Rectal smooth muscle tissue (tissue), 1 donor: ENCODE results near the gene LHX5.
A peak's percentile ranks its signal among the peaks of the same experiment; 100 is the strongest.

Source experiments
- H3K27ac ChIP-seq: one replicate; pipeline ENCODE4 v1.7.0; 2013; ENCODE audit warnings: low read depth, low read length, inconsistent platforms
- H3K27me3 ChIP-seq: one replicate; pipeline ENCODE4 v1.7.0; 2013; ENCODE audit warnings: low read length; ENCODE audit not compliant: control insufficient read depth, insufficient read depth
- H3K36me3 ChIP-seq: one replicate; pipeline ENCODE4 v1.7.0; 2013; ENCODE audit warnings: low read length; ENCODE audit not compliant: control insufficient read depth, insufficient read depth
- H3K4me1 ChIP-seq: one replicate; pipeline ENCODE4 v1.7.0; 2013; ENCODE audit warnings: low read length; ENCODE audit not compliant: control insufficient read depth, insufficient read depth
- H3K4me3 ChIP-seq: one replicate; pipeline ENCODE4 v1.7.0; 2013; ENCODE audit warnings: low read length
- H3K9ac ChIP-seq: one replicate; pipeline ENCODE4 v1.7.0; 2013; ENCODE audit warnings: low read length

LHX5 gene

DNA sequence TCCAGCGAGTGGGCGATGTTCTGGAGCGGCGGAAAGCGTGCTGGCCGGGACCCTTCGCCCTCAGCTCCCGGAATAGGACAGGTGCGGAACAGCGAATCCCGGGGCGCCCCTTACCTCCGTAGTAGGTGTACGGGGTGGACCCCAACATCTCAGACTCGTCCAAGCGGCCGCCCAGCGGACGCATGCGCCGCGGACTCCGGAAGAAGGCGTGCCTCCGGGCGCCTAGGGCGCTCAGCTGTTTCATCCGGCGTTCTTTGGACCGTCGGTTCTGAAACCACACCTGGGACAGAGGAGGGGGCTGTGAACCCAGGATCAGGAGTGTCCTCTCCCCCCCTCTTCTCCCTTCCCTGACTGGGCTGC, 4.5 kb downstream of the LHX5 start:
- Histone ChIP-seq H3K36me3 (no peaks in the 10 kb centered on the region), H3K27me3 (peaks cover 64% of the 10 kb centered on the region), H3K27ac (no peak overlapping the region), H3K4me1 (no peaks in the 10 kb centered on the region), H3K4me3 (peak overlapping the region; percentile 19), H3K9ac (no peak overlapping the region)

DNA sequence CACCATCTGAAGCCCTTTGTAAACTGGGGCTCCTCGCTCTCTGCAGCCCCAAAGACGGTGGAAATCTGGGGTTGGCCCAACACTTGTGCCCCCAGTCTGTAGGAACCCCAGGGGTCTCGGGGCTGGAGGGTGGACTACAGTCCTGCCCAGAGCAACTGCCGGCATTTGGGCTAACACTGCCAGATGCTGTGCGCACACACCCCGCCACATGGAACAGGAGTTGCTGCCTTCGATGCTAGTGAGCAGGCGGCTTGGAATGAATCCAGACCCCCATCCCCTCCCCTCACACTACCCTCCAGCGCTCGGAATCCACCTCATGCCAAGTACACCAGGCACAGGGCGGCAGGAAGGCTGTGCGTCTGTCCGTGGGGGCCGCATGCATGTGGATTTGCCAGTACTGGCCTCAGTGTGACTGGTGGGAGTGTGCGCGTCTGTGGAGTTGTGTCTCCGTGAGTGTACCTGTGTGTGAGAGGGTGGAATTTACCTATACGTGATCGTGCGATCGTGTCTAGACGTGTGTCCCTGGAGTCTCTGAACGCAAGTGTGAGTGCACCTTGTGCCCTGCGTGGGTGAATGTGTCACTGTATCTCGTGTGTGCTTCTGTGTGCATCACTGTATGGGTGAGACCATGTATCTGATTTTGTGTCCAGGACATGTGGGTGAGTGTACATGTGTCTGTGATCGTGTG, 5.1 kb downstream of the LHX5 start:
- Histone ChIP-seq H3K27ac (no peak overlapping the region), H3K4me3 (peak overlapping the region; percentile 19), H3K4me1 (no peaks in the 10 kb centered on the region), H3K36me3 (no peaks in the 10 kb centered on the region), H3K27me3 (peaks cover 64% of the 10 kb centered on the region), H3K9ac (no peak overlapping the region)

DNA sequence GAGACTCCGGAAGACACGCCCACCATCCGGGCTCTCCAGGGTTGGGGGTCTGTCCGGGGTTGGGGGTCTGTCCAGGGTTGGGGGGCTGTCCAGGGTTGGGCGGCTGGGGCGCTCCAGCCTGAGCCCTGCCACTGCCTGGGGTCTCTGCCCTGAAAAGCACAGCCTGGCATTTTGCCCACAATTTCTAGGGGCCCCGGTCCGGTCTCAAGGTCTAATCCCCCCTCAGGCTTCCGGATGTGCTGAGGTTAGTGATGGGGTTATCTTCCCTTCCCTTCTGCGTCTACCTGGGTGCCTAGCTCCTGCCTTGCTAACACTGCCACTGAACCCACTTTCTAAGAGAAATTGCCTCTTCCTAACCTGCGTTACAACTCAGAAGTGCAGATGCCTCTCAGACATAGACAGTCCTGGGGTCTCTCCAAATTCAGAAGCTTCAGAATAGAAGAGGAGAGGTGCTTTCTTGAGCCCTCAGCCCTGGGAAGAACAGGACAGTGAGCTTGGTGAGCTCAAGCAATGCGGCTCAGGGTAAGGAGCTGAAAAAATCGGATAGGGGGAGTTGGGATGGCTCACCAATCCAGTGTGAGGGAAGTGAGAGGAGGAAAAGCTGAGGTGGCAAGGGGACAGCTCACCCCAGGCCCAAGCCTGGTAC, 5.7 kb downstream of the LHX5 start:
- Histone ChIP-seq H3K9ac (no peak overlapping the region), H3K4me1 (no peaks in the 10 kb centered on the region), H3K27me3 (peaks cover 64% of the 10 kb centered on the region), H3K4me3 (no peak overlapping the region), H3K27ac (no peak overlapping the region), H3K36me3 (no peaks in the 10 kb centered on the region)

DNA sequence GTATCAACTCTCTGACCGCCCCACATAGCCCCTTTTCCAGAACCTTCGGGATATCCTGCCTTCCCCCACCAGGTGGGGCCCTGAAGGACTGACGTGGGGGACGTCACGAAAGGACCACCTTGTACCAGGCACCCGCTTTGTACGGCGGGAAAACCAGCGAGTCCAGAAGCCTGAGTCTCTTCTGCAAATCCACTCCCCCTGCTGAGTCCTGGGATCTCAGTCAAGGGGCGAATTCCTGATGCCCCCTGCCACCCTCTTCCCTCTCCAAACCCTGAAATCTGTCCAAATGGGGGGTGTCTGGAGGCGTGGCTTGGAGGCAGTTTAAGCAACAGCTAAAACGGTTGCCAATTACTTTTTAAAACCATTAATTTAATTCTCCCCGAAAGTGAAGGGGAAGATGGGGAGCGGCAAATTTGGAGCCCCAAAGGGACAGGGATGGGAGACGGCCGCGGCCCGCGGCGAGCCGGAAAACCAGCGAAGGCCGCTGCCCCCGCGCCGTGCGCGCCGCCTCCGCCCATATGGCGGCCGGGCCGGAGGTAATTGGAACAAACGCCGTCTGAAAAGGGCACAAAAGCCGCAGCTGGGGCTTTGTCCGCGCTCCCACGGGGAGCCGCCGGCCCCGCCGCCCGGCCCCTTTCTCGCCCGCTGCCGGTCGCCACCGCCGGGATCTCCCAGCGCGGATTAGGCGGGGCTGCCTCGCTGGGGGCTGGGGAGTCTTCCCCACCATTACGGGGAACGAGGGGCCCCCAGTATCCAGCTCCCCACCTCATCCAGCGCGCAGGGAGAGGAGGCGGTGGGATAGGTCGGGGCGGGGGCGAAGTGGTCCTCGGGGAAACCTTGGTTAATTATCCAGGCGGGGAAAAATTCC, 6.6 kb downstream of the LHX5 start:
- Histone ChIP-seq H3K36me3 (no peaks in the 10 kb centered on the region), H3K27me3 (peaks cover 57% of the 10 kb centered on the region), H3K9ac (no peak overlapping the region), H3K27ac (no peak overlapping the region), H3K4me3 (no peak overlapping the region), H3K4me1 (no peaks in the 10 kb centered on the region)

DNA sequence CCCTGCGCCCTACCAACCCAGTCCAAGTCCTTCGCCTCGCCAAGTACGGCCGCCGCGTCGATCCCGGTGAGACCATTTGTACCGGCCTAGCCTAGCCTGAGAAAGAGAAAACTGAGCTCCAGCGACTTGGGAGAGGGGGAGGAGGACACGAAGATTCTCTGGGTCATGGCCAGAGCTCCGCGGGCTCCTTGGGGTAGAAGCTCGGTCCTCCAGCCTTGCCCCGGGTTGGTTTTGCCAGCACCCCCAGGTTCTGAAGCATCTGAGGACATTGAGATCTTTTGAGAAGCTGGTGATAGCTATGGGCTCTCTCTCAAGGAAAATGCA, 7.3 kb downstream of the LHX5 start:
- Histone ChIP-seq H3K9ac (no peak overlapping the region), H3K4me1 (no peaks in the 10 kb centered on the region), H3K27ac (no peak overlapping the region), H3K36me3 (no peaks in the 10 kb centered on the region), H3K4me3 (no peak overlapping the region), H3K27me3 (peaks cover 56% of the 10 kb centered on the region)

DNA sequence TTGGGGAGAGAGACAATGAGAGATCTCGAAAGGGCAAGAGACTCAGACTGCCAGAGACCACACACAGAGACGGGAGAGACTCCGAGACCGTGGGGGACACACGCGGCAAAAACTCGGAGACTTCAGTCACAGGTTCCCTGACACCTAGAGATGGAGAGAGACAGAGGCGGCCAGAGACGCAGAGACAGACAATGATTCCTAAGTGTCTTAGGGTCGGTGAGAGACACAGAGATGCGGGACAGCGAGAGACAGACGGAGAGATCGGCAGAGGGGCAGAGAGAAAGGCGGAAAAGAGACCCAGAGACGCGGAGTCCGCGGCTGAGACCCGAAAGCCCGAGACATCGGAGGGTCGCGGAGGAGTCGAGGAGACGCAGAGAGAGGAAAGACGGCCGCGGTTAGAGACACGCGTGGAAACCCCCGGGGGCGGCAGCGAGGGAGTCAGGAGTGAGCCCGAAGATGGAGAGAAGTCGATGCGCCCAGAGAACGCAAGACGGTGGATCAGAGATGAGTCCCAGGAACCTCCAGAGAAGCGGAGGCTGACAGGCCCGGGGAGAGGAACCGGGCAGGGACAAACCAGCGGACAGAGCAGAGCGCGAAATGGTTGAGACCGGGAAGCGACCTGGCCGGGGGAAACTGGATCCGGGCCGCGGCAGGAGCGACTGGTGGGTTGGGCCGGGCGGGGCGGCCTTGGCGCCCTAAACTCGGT, 7.8 kb downstream of the LHX5 start:
- Histone ChIP-seq H3K36me3 (no peaks in the 10 kb centered on the region), H3K4me1 (no peaks in the 10 kb centered on the region), H3K4me3 (peak overlapping the region; percentile 2), H3K9ac (no peak overlapping the region), H3K27ac (no peak overlapping the region), H3K27me3 (peaks cover 58% of the 10 kb centered on the region)

DNA sequence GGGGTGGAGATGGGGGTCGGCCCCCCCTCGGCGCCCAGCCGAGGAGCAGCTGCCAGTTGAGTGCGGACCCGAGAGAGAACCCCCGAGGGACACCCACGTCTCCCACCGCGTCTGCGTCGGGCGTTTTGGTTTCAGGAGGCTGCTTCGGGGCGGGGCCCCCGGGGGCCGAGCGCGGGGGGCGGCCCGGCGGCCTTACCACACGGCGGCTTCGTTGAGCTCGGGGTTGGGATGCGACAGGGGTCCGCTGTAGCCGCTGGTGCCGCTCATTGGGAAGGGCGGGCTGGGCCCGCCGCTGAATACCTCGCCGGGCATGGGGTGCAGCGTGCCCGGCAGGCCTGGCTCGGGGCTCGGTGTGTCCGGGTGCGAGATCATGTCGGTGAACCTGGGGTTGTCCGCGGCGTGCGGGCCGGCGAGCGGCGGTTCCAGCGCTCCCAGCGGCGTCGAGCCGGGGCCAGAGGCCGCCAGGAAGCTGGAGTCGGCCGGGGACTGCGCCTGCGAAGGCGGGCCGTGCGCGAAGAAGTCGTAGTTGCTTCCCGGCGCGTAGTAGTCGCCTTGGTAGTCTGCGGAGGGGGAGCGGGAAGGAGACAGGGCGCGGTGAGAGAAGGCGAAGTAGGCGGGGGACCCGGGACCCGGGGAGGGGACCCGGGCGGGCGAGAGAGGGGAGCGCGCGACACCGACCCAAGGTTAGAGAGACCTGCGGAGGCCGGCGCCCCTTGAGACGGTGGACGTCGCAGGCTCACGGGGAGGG, 8.5 kb downstream of the LHX5 start:
- H3K4me3 ChIP-seq, result peak overlapping the region; percentile 36
- H3K36me3 ChIP-seq, result no peaks in the 10 kb centered on the region
- H3K9ac ChIP-seq, result no peak overlapping the region
- H3K27ac ChIP-seq, result no peak overlapping the region
- peaks cover 56% of the 10 kb centered on the region for H3K27me3 ChIP-seq
- no peaks in the 10 kb centered on the region for H3K4me1 ChIP-seq

DNA sequence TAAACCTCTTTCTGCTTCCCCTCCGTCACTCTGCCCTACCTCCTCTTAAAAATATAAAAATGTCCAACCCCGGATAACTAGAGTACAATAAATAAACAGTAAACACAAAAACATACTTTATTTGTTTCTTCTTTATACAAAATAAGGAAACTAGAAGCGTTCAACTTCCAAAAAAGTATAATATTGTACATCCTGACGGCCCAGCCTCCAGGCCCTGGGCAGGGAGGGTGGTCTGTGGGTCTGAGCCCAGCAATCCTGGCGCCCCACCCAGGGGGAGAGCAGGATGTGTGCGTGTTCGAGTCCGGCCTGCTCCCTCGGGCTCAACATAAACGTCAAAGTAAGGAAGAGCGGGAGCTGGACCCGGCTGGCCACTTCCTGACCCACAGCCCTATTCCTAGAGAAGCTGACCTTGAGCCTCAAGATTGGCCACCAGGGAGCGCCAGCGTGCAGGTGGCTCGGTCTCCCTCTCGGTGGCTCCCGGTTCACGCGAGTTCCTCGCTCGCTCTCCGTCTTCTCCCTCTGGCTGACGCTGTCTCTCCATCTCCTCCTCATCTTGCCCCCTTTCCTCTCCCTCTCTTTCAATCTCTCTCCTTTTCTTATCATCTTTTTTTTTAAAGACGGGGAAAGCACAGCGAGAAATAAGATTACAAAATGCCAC, 9.4 kb downstream of the LHX5 start:
- Histone ChIP-seq H3K9ac (no peak overlapping the region), H3K4me1 (no peaks in the 10 kb centered on the region), H3K27me3 (peaks cover 48% of the 10 kb centered on the region), H3K36me3 (no peaks in the 10 kb centered on the region), H3K4me3 (no peak overlapping the region), H3K27ac (no peak overlapping the region)

DNA sequence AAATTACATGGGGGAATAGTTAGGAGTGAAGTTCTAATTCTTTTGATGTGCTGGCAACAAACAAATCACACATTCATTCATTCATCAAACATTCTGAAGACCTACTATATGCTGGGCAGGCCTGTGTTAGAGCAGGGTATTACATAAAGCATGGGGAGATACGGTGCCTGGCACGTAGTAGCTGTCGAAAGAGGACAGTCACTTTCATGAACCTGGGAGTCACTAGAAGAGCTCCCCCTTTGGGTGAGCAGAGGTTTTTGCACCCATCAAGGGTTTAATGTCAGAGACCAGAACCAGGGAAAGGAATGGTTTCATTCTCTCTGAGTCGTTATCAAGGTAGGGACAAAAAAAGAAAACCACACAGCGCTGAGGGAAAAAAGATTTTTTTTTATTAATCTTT, 10.0 kb downstream of the LHX5 start:
- Histone ChIP-seq H3K4me1 (no peaks in the 10 kb centered on the region), H3K27me3 (peaks cover 42% of the 10 kb centered on the region), H3K36me3 (no peaks in the 10 kb centered on the region), H3K4me3 (no peak overlapping the region), H3K9ac (no peak overlapping the region), H3K27ac (no peak overlapping the region)

DNA sequence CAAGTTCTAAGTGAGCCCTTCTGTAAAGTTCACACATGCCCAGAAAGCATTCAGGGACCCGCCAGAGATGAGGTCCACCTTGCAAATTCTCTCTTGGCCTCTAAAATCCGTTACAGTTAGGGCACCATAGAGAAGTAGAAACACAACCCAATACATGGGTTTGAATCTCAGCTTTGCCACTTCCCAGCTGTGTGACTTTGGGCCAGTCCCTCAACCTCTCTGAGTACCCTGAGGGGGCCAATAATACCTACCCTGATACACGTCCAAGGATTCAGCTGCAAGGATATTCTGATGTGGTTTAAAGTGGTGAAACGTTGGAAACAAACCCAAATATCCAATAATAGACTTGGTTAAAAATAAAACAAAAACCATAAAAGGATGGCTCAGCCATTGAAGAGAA, 11.7 kb downstream of the LHX5 start:
- no peaks in the 10 kb centered on the region for H3K36me3 ChIP-seq
- peaks cover 27% of the 10 kb centered on the region for H3K27me3 ChIP-seq
- H3K4me3 ChIP-seq, result no peak overlapping the region
- no peaks in the 10 kb centered on the region for H3K4me1 ChIP-seq
- no peak overlapping the region for H3K9ac ChIP-seq
- H3K27ac ChIP-seq, result no peak overlapping the region

DNA sequence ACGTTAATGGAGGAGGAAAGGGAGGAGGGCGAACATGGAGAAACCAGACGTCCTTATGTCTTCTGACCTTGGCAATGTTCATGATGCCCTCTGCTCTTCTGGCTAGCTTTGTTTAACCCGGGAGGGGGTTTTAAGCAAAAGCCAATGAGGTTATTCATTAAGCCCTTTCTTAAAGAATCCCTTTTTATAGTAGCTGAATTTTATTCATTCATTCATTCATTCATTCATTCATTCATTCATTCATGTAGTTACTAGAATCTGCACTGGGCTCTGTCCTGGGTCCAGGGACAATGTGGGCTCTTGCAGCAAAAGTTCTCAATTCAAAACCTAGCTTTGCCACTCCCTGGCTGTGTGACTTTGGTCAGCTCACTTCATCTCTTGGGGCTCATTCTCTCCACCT, 14.0 kb downstream of the LHX5 start:
- H3K4me3 ChIP-seq, result no peak overlapping the region
- peaks cover 8% of the 10 kb centered on the region for H3K27me3 ChIP-seq
- no peak overlapping the region for H3K9ac ChIP-seq
- no peak overlapping the region for H3K27ac ChIP-seq
- no peaks in the 10 kb centered on the region for H3K4me1 ChIP-seq
- no peaks in the 10 kb centered on the region for H3K36me3 ChIP-seq
